PFSK-1 (cell line): ENCODE data around the gene PTPRM.

Experiments
- FOXP2 ChIP-seq: optimal IDR thresholded peaks from 2 replicates; pipeline ENCODE3; 2011; ENCODE audit warnings: borderline replicate concordance, control low read depth, inconsistent platforms; ENCODE audit not compliant: insufficient read depth; ENCODE audit errors: extremely low read length, extremely low read depth
- POLR2AphosphoS5 ChIP-seq: IDR thresholded peaks from 2 replicates; pipeline ENCODE4 v1.6.1; 2012; ENCODE audit warnings: low read depth, mild to moderate bottlenecking, control low read depth, low read length, moderate library complexity
- SIN3A ChIP-seq: IDR thresholded peaks from 2 replicates; pipeline ENCODE4 v1.6.1; 2012; ENCODE audit warnings: mild to moderate bottlenecking, low read length, moderate library complexity, borderline replicate concordance; ENCODE audit not compliant: insufficient read depth
- TAF1 ChIP-seq: IDR thresholded peaks from 2 replicates; pipeline ENCODE4 v1.6.1; 2012; ENCODE audit warnings: low read length, control low read depth, borderline replicate concordance; ENCODE audit not compliant: insufficient read depth
- TF ChIP-seq, protein P1 (sequence below), 2 experiments: IDR thresholded peaks; 2 replicates each; pipeline versions ENCODE4 v1.6.1 to v1.8.0; 2011 to 2012; ENCODE audit warnings: low read depth in 2 of 2, low read length in 2 of 2, control low read depth in 1 of 2, inconsistent platforms in 1 of 2, mild to moderate bottlenecking in 1 of 2, moderate library complexity in 1 of 2; ENCODE audit not compliant: insufficient read depth in 1 of 2

PTPRM gene

DNA sequence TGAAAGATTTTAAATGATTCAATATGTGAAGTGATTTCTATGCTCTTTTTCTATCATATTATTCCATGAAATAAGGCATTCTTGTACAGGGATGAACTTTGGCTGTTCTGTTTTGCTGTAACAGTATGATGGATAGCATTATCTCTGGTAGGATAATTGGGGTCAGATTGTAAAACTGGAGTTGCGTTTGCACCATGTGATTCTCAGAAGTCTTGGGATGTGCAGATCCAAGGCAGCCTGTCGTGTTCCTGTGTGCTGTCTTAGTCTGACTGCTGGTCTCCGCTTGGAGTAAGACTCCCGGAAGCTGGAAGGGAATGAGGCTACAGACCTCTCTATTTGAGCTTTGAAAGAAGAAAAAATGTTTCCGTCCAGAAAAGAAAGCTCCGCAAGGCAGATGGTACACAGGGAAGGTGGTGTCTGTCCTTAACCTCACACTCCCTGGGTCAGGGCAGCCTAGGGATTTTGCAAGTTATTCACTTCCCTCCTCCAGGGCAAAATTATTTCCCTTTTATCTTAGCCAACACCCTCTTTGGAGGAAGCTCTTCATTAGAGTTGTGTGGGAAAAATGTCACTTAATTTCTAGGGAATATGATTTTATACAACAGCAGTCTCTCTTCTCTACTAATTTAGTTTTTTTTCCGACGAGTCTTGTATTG is 250.6 kb downstream of the PTPRM start:
- no peak for TF ChIP-seq POLR2AphosphoS5

DNA sequence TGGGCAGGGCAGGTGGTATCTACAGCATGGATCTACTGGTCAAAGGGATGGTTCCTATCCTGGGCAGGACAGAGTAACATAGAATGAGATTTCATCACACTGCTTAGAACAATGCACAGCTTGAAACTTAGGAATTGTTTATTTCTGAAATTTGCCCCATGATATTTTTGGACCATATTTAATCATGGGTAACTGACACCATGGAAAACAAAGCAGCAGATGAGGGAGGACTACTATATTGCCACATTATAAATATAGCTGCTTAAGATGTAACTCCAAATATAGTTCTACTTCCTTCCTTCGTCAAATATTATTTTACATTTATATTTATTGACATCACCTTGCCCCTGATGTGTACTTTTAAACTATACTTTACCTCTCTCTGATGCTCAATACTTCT is 254.7 kb downstream of the PTPRM start:
- no peak for TF ChIP-seq TAF1
- TF ChIP-seq, protein P1, sequence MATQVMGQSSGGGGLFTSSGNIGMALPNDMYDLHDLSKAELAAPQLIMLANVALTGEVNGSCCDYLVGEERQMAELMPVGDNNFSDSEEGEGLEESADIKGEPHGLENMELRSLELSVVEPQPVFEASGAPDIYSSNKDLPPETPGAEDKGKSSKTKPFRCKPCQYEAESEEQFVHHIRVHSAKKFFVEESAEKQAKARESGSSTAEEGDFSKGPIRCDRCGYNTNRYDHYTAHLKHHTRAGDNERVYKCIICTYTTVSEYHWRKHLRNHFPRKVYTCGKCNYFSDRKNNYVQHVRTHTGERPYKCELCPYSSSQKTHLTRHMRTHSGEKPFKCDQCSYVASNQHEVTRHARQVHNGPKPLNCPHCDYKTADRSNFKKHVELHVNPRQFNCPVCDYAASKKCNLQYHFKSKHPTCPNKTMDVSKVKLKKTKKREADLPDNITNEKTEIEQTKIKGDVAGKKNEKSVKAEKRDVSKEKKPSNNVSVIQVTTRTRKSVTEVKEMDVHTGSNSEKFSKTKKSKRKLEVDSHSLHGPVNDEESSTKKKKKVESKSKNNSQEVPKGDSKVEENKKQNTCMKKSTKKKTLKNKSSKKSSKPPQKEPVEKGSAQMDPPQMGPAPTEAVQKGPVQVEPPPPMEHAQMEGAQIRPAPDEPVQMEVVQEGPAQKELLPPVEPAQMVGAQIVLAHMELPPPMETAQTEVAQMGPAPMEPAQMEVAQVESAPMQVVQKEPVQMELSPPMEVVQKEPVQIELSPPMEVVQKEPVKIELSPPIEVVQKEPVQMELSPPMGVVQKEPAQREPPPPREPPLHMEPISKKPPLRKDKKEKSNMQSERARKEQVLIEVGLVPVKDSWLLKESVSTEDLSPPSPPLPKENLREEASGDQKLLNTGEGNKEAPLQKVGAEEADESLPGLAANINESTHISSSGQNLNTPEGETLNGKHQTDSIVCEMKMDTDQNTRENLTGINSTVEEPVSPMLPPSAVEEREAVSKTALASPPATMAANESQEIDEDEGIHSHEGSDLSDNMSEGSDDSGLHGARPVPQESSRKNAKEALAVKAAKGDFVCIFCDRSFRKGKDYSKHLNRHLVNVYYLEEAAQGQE (IDR thresholded peaks at IDR 0.05; ENCODE audit: insufficient read depth in 1 of 2, low read depth in 2 of 2, low read length in 2 of 2): no peak
- no peak for TF ChIP-seq POLR2AphosphoS5
- TF ChIP-seq SIN3A: no peak

DNA sequence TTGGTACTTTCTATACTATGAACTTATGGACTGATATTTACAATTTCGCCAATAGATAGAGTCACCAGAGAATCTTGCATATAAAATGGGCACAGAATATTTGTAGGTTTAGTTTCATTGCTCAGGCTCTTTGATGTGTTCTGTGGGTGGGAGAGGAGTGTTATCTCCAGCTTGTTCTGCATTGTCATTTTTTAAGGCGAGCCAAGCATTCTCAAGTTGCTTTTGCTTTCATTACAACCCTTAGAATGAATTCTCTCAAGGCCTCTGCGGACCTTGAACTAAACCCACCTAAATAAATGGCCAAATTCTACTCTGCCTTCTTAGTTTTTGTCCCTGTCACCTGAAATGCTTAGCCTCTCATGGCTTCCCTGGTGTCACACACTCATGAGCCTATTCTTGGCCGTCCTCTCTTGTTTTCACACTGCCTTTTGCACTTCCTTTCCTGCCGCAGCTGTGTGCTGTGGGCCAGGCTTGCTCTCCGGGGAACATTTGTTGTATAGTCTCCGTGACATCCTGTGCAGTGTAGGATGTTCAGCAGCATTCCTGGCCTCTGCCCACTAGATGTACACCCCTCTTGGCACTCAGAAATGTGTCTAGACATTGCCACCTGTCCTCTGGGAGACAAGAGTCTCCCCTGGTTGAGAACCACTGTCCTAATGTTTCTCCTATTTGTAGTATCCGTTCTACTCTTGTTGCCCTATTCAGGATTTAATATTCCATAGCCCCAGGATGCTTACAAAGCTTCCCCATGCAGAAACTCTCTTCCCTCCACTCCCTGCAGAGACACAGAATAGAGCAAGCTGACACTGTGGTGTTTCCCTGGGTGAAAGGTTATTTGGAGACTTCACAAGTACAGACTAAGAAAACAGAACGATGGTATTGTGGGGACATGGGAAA is 255.6 kb downstream of the PTPRM start:
- TF ChIP-seq TAF1: no peak
- no peak for TF ChIP-seq FOXP2
- TF ChIP-seq, protein P1 (IDR thresholded peaks at IDR 0.05; ENCODE audit: insufficient read depth in 1 of 2, low read depth in 2 of 2, low read length in 2 of 2): no peak

DNA sequence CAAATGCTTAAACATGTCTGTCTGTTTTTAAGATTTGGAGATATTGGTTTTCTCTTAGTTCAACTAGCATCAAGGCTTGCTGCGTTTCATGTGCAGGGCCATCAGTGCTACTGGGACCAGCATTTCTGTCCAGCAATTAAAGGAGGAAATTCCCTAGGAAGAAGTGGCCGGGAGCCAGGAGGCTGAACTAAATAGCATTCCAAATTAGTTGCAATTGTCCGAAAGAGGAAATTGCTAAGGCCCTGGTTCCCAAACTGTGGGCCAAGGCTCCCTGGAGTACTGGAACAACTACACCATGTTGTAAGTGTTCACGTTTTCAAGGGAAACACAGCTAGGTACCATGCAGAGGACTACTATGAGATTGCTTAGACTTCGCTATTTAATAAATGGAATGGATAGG is 257.9 kb downstream of the PTPRM start:
- TF ChIP-seq, protein P1 (IDR thresholded peaks at IDR 0.05; ENCODE audit: insufficient read depth in 1 of 2, low read depth in 2 of 2, low read length in 2 of 2): no peak
- TF ChIP-seq TAF1: no peak
- no peak for TF ChIP-seq POLR2AphosphoS5
- TF ChIP-seq FOXP2: no peak
- no peak for TF ChIP-seq SIN3A

DNA sequence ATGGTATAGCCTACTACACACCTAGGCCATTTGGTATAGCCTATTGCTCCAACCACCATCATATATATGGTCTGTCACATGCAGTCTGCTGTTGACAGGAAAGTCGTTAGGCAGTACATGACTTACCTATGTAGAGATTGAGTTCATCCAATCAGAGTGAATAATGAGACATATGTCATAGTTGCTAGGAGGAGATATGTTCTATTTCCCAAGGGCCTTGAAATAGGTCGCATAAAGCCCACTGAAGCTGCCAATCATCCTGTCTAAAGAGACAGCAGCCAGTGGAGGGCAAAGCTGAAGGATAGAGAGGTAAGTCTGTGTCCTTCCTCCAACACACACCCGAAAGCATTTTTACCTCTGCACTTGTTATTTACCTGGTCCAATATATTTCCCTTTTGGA is 263.4 kb downstream of the PTPRM start:
- TF ChIP-seq, protein P1 (IDR thresholded peaks at IDR 0.05; ENCODE audit: insufficient read depth in 1 of 2, low read depth in 2 of 2, low read length in 2 of 2): no peak
- TF ChIP-seq POLR2AphosphoS5 (no peak), TAF1 (no peak)
